NCI-H128 (cell line): ENCODE results near the gene NR0B2.

Experiments
- DNase-seq: peaks from one replicate; lab custom pipeline; 2025; ENCODE audit not compliant: unreplicated experiment; lab: John Stamatoyannopoulos, UW

NR0B2 gene

GRCh38 chr1:26936823-26937222, 23.0 kb upstream of the NR0B2 start:
- no peak for DNase-seq

- DNase-seq = no peak
Observed at GRCh38 chr1:26932531-26932930, 18.8 kb upstream of the NR0B2 start.

GRCh38 chr1:26923711-26924110, 9.9 kb upstream of the NR0B2 start:
- DNase-seq = no peak

GRCh38 chr1:26922901-26923300, 9.1 kb upstream of the NR0B2 start:
- DNase-seq = no peak

- no peak for DNase-seq
Observed at GRCh38 chr1:26922431-26922729, 8.6 kb upstream of the NR0B2 start.

GRCh38 chr1:26921540-26922430, 8.0 kb upstream of the NR0B2 start, which contains the start of gene NUDC:
Gene NUDC, plus strand, starts transcription at chr1:26921743. Its CDS starts 106 bp downstream, at chr1:26921849.
- DNase-seq = peak; percentile 99

GRCh38 chr1:26921126-26921539, 7.4 kb upstream of the NR0B2 start:
- DNase-seq = no peak

- DNase-seq = no peak
Observed at GRCh38 chr1:26915204-26915842, 1.5 kb upstream of the NR0B2 start.

GRCh38 chr1:26913389-26913753, 404 bp downstream of the NR0B2 start:
- DNase-seq = no peak

GRCh38 chr1:26912147-26912490, 1.7 kb downstream of the NR0B2 start:
- no peak for DNase-seq

GRCh38 chr1:26911399-26912146, 2.2 kb downstream of the NR0B2 start:
- no peak for DNase-seq

GRCh38 chr1:26910343-26911160, 3.2 kb downstream of the NR0B2 start:
- DNase-seq = no peak

GRCh38 chr1:26909951-26910342, 3.8 kb downstream of the NR0B2 start:
- DNase-seq = no peak

GRCh38 chr1:26907071-26907917, 6.5 kb downstream of the NR0B2 start:
- no peak for DNase-seq

- DNase-seq = peak; percentile 26
Observed at GRCh38 chr1:26900815-26901511, 12.8 kb downstream of the NR0B2 start.

GRCh38 chr1:26900001-26900814, 13.6 kb downstream of the NR0B2 start, which contains the start of gene GPATCH3:
Gene GPATCH3, minus strand, starts transcription at chr1:26900467. Its CDS starts 25 bp downstream, at chr1:26900442.
- DNase-seq = peak; percentile 95

- DNase-seq = no peak
Observed at GRCh38 chr1:26897351-26897750, 16.4 kb downstream of the NR0B2 start.

- no peak for DNase-seq
Observed at GRCh38 chr1:26894263-26894662, 19.5 kb downstream of the NR0B2 start.

- no peak for DNase-seq
Observed at GRCh38 chr1:26890467-26890796, 23.3 kb downstream of the NR0B2 start.
